ENCODE measurements around the gene CDH4.

GRCh38 chr20:61918548-61918947, 666.5 kb downstream of the CDH4 start:
- TF ChIP-seq RAD21 (IDR thresholded peaks at IDR 0.05; ENCODE audit: low read depth) (no peak), EP300 (IDR thresholded peaks at IDR 0.05; ENCODE audit: borderline replicate concordance) (no peak), TAF1 (IDR thresholded peaks at IDR 0.05; ENCODE audit: low read depth) (no peak), CEBPB (IDR thresholded peaks at IDR 0.05) (no peak), REST (IDR thresholded peaks at IDR 0.05; ENCODE audit: low read depth) (no peak)
- TF ChIP-seq, protein P1, sequence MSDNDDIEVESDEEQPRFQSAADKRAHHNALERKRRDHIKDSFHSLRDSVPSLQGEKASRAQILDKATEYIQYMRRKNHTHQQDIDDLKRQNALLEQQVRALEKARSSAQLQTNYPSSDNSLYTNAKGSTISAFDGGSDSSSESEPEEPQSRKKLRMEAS (IDR thresholded peaks at IDR 0.05) = no peak

Measured in Ishikawa (cell line).